ENCODE measurements around the gene MRPL38. TPM values are rescaled to one million over a fixed set of nuclear protein-coding genes. Genes with fewer than 3 reads are reported as not detected.

The MRPL38 gene
- total and polyA plus RNA-seq, 8 donors = 40.6 to 95.8 (median 53.8) TPM

DNA sequence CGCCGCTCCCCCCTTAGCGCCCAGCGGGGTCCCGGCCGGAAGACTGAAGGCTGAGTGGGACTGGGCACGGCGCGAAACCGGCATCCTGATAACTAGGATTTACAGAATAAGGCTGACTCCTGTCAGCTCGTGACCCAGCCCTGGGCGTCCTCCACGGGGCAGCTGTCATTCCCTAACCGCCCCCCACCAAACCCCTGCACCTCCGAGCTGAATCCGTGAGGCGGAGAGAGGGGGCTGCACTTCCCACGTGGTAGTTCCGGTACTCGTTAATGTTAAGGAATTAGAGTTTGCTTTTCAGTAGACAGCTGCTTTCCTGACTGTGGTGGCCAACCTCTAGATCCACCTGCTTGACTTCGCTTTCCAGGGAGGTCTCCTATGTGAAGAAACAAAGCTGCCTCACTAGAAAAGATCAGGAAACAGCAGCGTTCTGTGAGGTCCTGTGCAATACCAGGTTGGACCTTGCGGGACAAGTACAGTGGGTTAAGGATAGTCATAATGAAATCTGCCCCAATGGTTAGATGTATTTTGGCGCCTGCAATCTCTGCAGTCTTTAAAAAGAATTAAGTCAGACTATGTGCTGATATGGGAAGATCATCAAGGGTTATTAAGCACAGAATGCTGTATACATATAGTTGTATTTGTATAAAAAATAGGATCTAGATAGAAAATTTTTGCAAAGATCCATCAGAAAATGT lies 48.5 kb downstream of the MRPL38 start:
- Histone ChIP-seq H3K36me3 (peaks cover 0 to 8% (median 4%) of the 10 kb centered on the region in 3 donors), H3K9me3 (no peaks in the 10 kb centered on the region), H3K27me3 (no peaks in the 10 kb centered on the region), H3K4me3 (peak overlapping the region; percentile 75 to 95 (median 86)), H3K4me1 (peaks cover 7 to 13% (median 11%) of the 10 kb centered on the region in 3 donors), H3K27ac (peak overlapping the region; percentile 95 to 100 (median 96))
- no peak for FAIRE-seq
- TF ChIP-seq, protein P1, sequence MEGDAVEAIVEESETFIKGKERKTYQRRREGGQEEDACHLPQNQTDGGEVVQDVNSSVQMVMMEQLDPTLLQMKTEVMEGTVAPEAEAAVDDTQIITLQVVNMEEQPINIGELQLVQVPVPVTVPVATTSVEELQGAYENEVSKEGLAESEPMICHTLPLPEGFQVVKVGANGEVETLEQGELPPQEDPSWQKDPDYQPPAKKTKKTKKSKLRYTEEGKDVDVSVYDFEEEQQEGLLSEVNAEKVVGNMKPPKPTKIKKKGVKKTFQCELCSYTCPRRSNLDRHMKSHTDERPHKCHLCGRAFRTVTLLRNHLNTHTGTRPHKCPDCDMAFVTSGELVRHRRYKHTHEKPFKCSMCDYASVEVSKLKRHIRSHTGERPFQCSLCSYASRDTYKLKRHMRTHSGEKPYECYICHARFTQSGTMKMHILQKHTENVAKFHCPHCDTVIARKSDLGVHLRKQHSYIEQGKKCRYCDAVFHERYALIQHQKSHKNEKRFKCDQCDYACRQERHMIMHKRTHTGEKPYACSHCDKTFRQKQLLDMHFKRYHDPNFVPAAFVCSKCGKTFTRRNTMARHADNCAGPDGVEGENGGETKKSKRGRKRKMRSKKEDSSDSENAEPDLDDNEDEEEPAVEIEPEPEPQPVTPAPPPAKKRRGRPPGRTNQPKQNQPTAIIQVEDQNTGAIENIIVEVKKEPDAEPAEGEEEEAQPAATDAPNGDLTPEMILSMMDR (IDR thresholded peaks at IDR 0.05) = no peak
- WGBS, 2 donors = 2 to 3% methylated on average over 24 of the region's 24 CpGs
- intact Hi-C loops (cut with DNase I) = no loop called here
- peak; percentile 13 to 33 (median 28) for ATAC-seq
- DNase-seq = no peak

DNA sequence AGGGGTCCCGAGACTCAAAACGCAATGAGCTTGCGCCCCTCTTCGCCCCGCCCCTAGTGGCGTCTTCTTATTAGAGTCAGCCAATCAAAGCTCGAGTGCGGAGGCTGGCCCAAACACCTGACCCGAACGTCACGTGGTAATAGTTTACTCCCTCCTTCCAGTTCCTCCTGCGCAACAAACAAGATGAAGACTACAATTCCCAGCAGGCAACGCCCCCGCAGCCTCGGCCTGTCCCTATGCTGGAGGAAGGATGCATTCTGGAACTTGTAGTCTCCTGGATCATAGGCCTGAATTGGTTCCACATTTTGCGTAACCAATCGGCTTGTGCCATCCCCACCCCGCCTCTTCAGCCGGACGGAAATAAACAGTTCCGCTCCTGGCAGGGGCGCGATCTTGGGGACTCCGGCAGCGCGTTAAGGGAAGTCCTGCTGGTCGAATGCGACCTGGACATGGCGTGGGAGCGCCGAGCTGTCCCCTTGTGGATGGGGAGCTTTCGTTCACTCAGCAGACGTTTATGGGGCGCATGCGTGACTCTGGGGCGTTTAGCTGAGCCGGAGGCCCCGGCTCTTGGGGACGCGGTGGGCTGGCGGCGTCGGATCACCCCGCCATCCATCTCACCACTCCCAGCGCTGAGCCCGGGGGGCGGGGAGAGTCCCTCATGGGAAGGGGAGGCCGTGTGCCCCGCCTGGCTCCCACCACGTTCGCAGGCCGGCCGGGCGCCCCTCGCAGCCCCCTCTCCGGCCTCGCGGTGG lies 49.2 kb downstream of the MRPL38 start, which contains the start of gene WBP2:
TSS of gene WBP2 (minus strand) at position 26 of the 752 bp plus-strand sequence. CDS start 38 bp downstream, outside the sequence.
- DNase-seq (peak; percentile 92 to 99 (median 98)), ATAC-seq (peak; percentile 85 to 93 (median 90)), FAIRE-seq (peak; percentile 93)
- Histone ChIP-seq H3K27ac (peak within 1 kb of the TSS; percentile 95 to 100 (median 96)), H3K4me1 (peaks cover 7 to 16% (median 11%) of the 10 kb centered on the region in 3 donors), H3K4me3 (peak within 1 kb of the TSS; percentile 75 to 95 (median 86)), H3K9me3 (no peaks in the 10 kb centered on the region), H3K36me3 (peaks cover 0 to 15% (median 9%) of the 10 kb centered on the region in 3 donors), H3K27me3 (no peaks in the 10 kb centered on the region)
- intact Hi-C loops (cut with DNase I) = no loop called here
- TF ChIP-seq, protein P1 (IDR thresholded peaks at IDR 0.05) = no peak
- WGBS, 2 donors = 0% methylated on average over 58 of the region's 58 CpGs

DNA sequence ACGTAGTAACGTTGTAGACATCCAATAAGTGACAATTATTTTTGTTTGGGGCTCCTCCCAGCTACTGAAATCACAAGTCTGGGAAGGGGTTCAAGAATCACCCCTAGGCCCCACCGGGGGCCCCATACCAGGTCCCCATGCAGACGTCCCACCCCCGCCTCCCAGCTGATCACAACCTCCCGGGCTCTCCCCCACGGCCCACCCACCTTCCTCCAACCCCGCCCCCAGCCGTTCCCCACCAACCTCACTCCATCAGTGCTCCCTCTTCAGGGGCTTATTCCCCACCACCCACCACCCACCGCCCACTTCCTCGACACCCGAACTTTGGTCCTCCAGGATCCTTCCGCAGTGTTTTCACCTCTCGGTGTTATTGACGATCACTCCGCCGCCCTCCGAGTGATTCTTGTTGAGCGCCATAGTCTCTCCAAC lies 49.8 kb downstream of the MRPL38 start:
- Histone ChIP-seq H3K36me3 (peaks cover 0 to 19% (median 11%) of the 10 kb centered on the region in 3 donors), H3K9me3 (no peaks in the 10 kb centered on the region), H3K27ac (peak overlapping the region; percentile 84 to 100 (median 96)), H3K27me3 (no peaks in the 10 kb centered on the region), H3K4me1 (peaks cover 7 to 16% (median 11%) of the 10 kb centered on the region in 3 donors), H3K4me3 (peak overlapping the region; percentile 31 to 87 (median 50))
- 1 to 2% methylated on average over 19 of the region's 19 CpGs for WGBS, 2 donors
- FAIRE-seq (no peak), DNase-seq (peak in 3 of 6 donors; percentile 52 to 77 (median 69)), ATAC-seq (peak; percentile 1 to 15 (median 6))
- TF ChIP-seq, protein P1 (IDR thresholded peaks at IDR 0.05) = no peak
- intact Hi-C loops (cut with DNase I) = no loop called here

DNA sequence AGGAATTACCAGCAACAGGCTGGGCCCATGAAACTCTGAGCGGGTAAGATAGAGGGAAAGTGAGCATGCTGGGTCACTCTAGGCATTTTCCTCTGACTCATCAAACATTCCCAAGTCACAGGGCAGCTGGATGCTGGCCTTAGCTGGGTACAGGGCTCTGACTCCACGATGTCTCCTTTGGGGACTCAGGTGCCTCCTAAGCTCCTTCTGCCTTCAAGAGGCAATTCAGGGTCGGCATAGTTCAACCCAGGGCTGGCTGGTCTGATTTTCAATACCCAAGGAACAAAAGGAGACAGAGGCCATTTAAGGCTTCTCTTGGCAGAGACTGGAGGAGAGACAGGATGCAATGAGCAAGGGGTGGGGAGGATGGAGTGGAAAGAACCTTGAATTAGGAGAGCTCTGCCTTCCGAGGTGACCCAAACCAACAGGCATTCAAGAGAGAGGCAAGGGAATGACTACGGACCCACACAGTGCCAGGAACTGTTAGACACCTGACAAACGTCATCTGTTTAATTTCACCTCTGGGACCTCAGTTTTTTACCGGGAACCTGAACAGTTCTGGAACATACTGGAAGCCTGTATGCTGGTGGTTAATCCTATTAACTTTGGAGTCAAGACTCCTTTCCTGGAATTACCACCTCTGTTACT lies 50.5 kb downstream of the MRPL38 start:
- TF ChIP-seq, protein P1 (IDR thresholded peaks at IDR 0.05) = no peak
- 7 to 13% methylated on average over 7 of the region's 7 CpGs for WGBS, 2 donors
- Histone ChIP-seq H3K4me3 (peak overlapping the region; percentile 31 to 87 (median 50)), H3K36me3 (peaks cover 0 to 25% (median 16%) of the 10 kb centered on the region in 3 donors), H3K9me3 (no peaks in the 10 kb centered on the region), H3K27ac (peak overlapping the region; percentile 84 to 100 (median 96)), H3K27me3 (no peaks in the 10 kb centered on the region), H3K4me1 (peaks cover 12 to 19% (median 13%) of the 10 kb centered on the region in 3 donors)
- DNase-seq (peak in 3 of 6 donors; percentile 57 to 62 (median 60)), ATAC-seq (peak; percentile 24 to 55 (median 35)), FAIRE-seq (no peak)
- intact Hi-C loops (cut with DNase I) = no loop called here
